ENCODE data around the gene FRMD4A.

DNA sequence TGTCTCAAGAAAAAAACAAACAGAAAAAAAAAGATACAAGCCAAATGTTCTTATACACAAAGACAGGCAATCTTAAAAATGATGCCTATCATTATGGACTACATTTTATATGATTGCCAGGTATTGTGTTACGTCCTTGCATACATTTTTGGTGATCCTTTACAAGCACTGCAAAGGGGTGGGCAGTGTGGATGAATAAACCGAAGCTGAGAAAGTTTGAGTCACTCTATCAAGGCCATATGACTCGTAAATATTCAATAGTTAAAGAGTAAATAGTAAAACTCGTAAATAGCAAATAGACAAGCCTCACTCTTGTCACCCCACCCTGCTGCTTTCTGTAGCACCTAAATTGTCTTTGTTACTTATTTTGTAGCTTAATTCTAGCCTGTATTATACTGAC lies 326.2 kb downstream of the FRMD4A start:
- no peak for TF ChIP-seq CTCF (conservative IDR thresholded peaks at IDR 0.05; ENCODE audit: low read depth, low read length)
- no peak for TF ChIP-seq EZH2 (IDR thresholded peaks at IDR 0.05; ENCODE audit: low read length, unreplicated experiment)
